Liver (tissue), 3 donors: Measurements from ENCODE around the gene TFAP2A.

ENCODE experiments used
- FOXA1 ChIP-seq: IDR thresholded peaks from 2 replicates; pipeline ENCODE4 v1.6.1; 2016; ENCODE audit warnings: antibody characterized with exemption
- RXRA ChIP-seq, 2 donors: IDR thresholded peaks; 2 replicates each; pipeline ENCODE4 v1.6.1; 2017 to 2018; ENCODE audit warnings: antibody characterized with exemption in 2 of 2, mild to moderate bottlenecking in 1 of 2
- TF ChIP-seq, protein P1 (sequence below): fragments of 150-350 bp; IDR thresholded peaks from 2 replicates; pipeline ENCODE4 v1.5.1; 2017; ENCODE audit warnings: improper control_type of control experiment, low read depth, low read length; ENCODE audit not compliant: missing input control
- TF ChIP-seq, protein P2 (sequence below): IDR thresholded peaks from 2 replicates; pipeline ENCODE4 v1.6.1; 2016; ENCODE audit warnings: antibody characterized with exemption
- donor health status: healthy.
- donor health status: healthy.

GRCh38 chr6:10384091-10384609 lies 30.7 kb downstream of the TFAP2A start:
- TF ChIP-seq, protein P1, sequence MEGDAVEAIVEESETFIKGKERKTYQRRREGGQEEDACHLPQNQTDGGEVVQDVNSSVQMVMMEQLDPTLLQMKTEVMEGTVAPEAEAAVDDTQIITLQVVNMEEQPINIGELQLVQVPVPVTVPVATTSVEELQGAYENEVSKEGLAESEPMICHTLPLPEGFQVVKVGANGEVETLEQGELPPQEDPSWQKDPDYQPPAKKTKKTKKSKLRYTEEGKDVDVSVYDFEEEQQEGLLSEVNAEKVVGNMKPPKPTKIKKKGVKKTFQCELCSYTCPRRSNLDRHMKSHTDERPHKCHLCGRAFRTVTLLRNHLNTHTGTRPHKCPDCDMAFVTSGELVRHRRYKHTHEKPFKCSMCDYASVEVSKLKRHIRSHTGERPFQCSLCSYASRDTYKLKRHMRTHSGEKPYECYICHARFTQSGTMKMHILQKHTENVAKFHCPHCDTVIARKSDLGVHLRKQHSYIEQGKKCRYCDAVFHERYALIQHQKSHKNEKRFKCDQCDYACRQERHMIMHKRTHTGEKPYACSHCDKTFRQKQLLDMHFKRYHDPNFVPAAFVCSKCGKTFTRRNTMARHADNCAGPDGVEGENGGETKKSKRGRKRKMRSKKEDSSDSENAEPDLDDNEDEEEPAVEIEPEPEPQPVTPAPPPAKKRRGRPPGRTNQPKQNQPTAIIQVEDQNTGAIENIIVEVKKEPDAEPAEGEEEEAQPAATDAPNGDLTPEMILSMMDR, result no peak
- TF ChIP-seq FOXA1 (no peak), RXRA (IDR thresholded peaks at IDR 0.05) (no peak)
- TF ChIP-seq, protein P2, sequence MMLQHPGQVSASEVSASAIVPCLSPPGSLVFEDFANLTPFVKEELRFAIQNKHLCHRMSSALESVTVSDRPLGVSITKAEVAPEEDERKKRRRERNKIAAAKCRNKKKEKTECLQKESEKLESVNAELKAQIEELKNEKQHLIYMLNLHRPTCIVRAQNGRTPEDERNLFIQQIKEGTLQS, result no peak
